HG02623 (cell line): ENCODE results near the gene IQCM.

Experiments used
- ATAC-seq: cut with Tn5 transposase; IDR thresholded peaks from one replicate; pipeline ENCODE4 v1.9.1; 2021; ENCODE audit warnings: moderate library complexity; ENCODE audit not compliant: unreplicated experiment

IQCM gene

GRCh38 chr4:149711593-149712365, 103.9 kb downstream of the IQCM start:
- ATAC-seq, result no peak

GRCh38 chr4:149709640-149710039, 106.0 kb downstream of the IQCM start:
- no peak for ATAC-seq

GRCh38 chr4:149708513-149709130, 107.0 kb downstream of the IQCM start:
- no peak for ATAC-seq

- no peak for ATAC-seq
Measured at GRCh38 chr4:149707862-149708261, 107.8 kb downstream of the IQCM start.

GRCh38 chr4:149706942-149707341, 108.7 kb downstream of the IQCM start:
- ATAC-seq, result no peak

GRCh38 chr4:149702414-149703293, 113.0 kb downstream of the IQCM start:
- no peak for ATAC-seq

- ATAC-seq, result no peak
Measured at GRCh38 chr4:149701435-149702156, 114.0 kb downstream of the IQCM start.

GRCh38 chr4:149700272-149700671, 115.4 kb downstream of the IQCM start:
- no peak for ATAC-seq

- no peak for ATAC-seq
Measured at GRCh38 chr4:149699642-149700041, 116.0 kb downstream of the IQCM start.

GRCh38 chr4:149690726-149691125, 124.9 kb downstream of the IQCM start:
- no peak for ATAC-seq

GRCh38 chr4:149684516-149684915, 131.1 kb downstream of the IQCM start:
- no peak for ATAC-seq

GRCh38 chr4:149676076-149676475, 139.6 kb downstream of the IQCM start:
- peak; percentile 81 for ATAC-seq

- no peak for ATAC-seq
Measured at GRCh38 chr4:149645790-149646189, 169.9 kb downstream of the IQCM start.

GRCh38 chr4:149638073-149638472, 177.6 kb downstream of the IQCM start:
- no peak for ATAC-seq

GRCh38 chr4:149634368-149634767, 181.3 kb downstream of the IQCM start:
- no peak for ATAC-seq

- no peak for ATAC-seq
Measured at GRCh38 chr4:149631629-149632028, 184.0 kb downstream of the IQCM start.

- no peak for ATAC-seq
Measured at GRCh38 chr4:149630064-149630463, 185.6 kb downstream of the IQCM start.

- no peak for ATAC-seq
Measured at GRCh38 chr4:149605601-149606378, 209.9 kb downstream of the IQCM start.

GRCh38 chr4:149604827-149605226, 210.8 kb downstream of the IQCM start:
- no peak for ATAC-seq

GRCh38 chr4:149595500-149595899, 220.1 kb downstream of the IQCM start:
- ATAC-seq, result no peak
